IPS-18a (cell line): ENCODE data around the gene GHRL.

Source experiments
- H3K27ac ChIP-seq: one replicate; pipeline ENCODE4 v1.5.1; 2013; ENCODE audit warnings: low read length
- H3K27me3 ChIP-seq: one replicate; pipeline ENCODE4 v1.6.1; 2013; ENCODE audit warnings: mild to moderate bottlenecking, low read length; ENCODE audit not compliant: control insufficient read depth, insufficient read depth
- H3K36me3 ChIP-seq: one replicate; pipeline ENCODE4 v1.6.1; 2013; ENCODE audit warnings: low read depth, low read length; ENCODE audit not compliant: control insufficient read depth
- H3K4me1 ChIP-seq: one replicate; pipeline ENCODE4 v1.6.1; 2013; ENCODE audit warnings: low read depth, low read length; ENCODE audit not compliant: control insufficient read depth
- H3K4me3 ChIP-seq: one replicate; pipeline ENCODE4 v1.5.1; 2013; ENCODE audit warnings: low read length
- H3K9ac ChIP-seq: one replicate; pipeline ENCODE4 v1.6.1; 2013; ENCODE audit warnings: mild to moderate bottlenecking, low read length, moderate library complexity
- H3K9me3 ChIP-seq: one replicate; pipeline ENCODE4 v1.6.1; 2013; ENCODE audit warnings: low read depth, low read length; ENCODE audit not compliant: control insufficient read depth

Gene GHRL

GRCh38 chr3:10321630-10322351, 29.0 kb upstream of the GHRL start:
- Histone ChIP-seq H3K4me1 (no peaks in the 10 kb centered on the region), H3K4me3 (no peak overlapping the region), H3K27me3 (peaks cover under 1% of the 10 kb centered on the region), H3K9me3 (no peaks in the 10 kb centered on the region), H3K9ac (no peak overlapping the region), H3K27ac (no peak overlapping the region), H3K36me3 (peaks cover 13% of the 10 kb centered on the region)

- peak overlapping the region; percentile 52 for H3K27ac ChIP-seq
- H3K27me3 ChIP-seq, result no peaks in the 10 kb centered on the region
- H3K4me3 ChIP-seq, result peak overlapping the region; percentile 99
- no peaks in the 10 kb centered on the region for H3K4me1 ChIP-seq
- peaks cover 23% of the 10 kb centered on the region for H3K36me3 ChIP-seq
- peak overlapping the region; percentile 92 for H3K9ac ChIP-seq
- H3K9me3 ChIP-seq, result no peaks in the 10 kb centered on the region
Measured at GRCh38 chr3:10320320-10320677, 27.6 kb upstream of the GHRL start.

GRCh38 chr3:10319804-10320203, 27.1 kb upstream of the GHRL start:
- no peak overlapping the region for H3K27ac ChIP-seq
- peaks cover 27% of the 10 kb centered on the region for H3K36me3 ChIP-seq
- H3K4me3 ChIP-seq, result peak overlapping the region; percentile 99
- no peaks in the 10 kb centered on the region for H3K27me3 ChIP-seq
- peak overlapping the region; percentile 92 for H3K9ac ChIP-seq
- no peaks in the 10 kb centered on the region for H3K4me1 ChIP-seq
- no peaks in the 10 kb centered on the region for H3K9me3 ChIP-seq

GRCh38 chr3:10319251-10319650, 26.5 kb upstream of the GHRL start:
- no peaks in the 10 kb centered on the region for H3K27me3 ChIP-seq
- no peaks in the 10 kb centered on the region for H3K9me3 ChIP-seq
- no peak overlapping the region for H3K9ac ChIP-seq
- H3K4me3 ChIP-seq, result no peak overlapping the region
- no peaks in the 10 kb centered on the region for H3K4me1 ChIP-seq
- H3K36me3 ChIP-seq, result peaks cover 32% of the 10 kb centered on the region
- H3K27ac ChIP-seq, result no peak overlapping the region

GRCh38 chr3:10317961-10318350, 25.2 kb upstream of the GHRL start:
- no peak overlapping the region for H3K27ac ChIP-seq
- H3K36me3 ChIP-seq, result peaks cover 43% of the 10 kb centered on the region
- H3K9ac ChIP-seq, result no peak overlapping the region
- no peaks in the 10 kb centered on the region for H3K9me3 ChIP-seq
- H3K27me3 ChIP-seq, result no peaks in the 10 kb centered on the region
- H3K4me3 ChIP-seq, result no peak overlapping the region
- no peaks in the 10 kb centered on the region for H3K4me1 ChIP-seq

GRCh38 chr3:10317311-10317960, 24.7 kb upstream of the GHRL start:
- H3K27me3 ChIP-seq, result no peaks in the 10 kb centered on the region
- H3K4me1 ChIP-seq, result no peaks in the 10 kb centered on the region
- no peak overlapping the region for H3K27ac ChIP-seq
- peaks cover 48% of the 10 kb centered on the region for H3K36me3 ChIP-seq
- H3K4me3 ChIP-seq, result no peak overlapping the region
- H3K9me3 ChIP-seq, result no peaks in the 10 kb centered on the region
- no peak overlapping the region for H3K9ac ChIP-seq

- no peaks in the 10 kb centered on the region for H3K4me1 ChIP-seq
- H3K27ac ChIP-seq, result no peak overlapping the region
- H3K9ac ChIP-seq, result no peak overlapping the region
- H3K36me3 ChIP-seq, result peaks cover 61% of the 10 kb centered on the region
- no peaks in the 10 kb centered on the region for H3K9me3 ChIP-seq
- no peak overlapping the region for H3K4me3 ChIP-seq
- no peaks in the 10 kb centered on the region for H3K27me3 ChIP-seq
Measured at GRCh38 chr3:10315771-10316344, 23.1 kb upstream of the GHRL start.

GRCh38 chr3:10315101-10315500, 22.4 kb upstream of the GHRL start:
- H3K36me3 ChIP-seq, result peaks cover 61% of the 10 kb centered on the region

GRCh38 chr3:10312861-10313260, 20.1 kb upstream of the GHRL start:
- H3K27ac ChIP-seq, result no peak overlapping the region
- H3K36me3 ChIP-seq, result peaks cover 55% of the 10 kb centered on the region
- H3K9me3 ChIP-seq, result no peaks in the 10 kb centered on the region
- H3K9ac ChIP-seq, result no peak overlapping the region
- no peaks in the 10 kb centered on the region for H3K4me1 ChIP-seq
- H3K4me3 ChIP-seq, result no peak overlapping the region
- H3K27me3 ChIP-seq, result no peaks in the 10 kb centered on the region

More at GRCh38 chr3:10315101-10315500, 22.4 kb upstream of the GHRL start:
- Histone ChIP-seq H3K4me3 (no peak overlapping the region), H3K9me3 (no peaks in the 10 kb centered on the region), H3K4me1 (no peaks in the 10 kb centered on the region), H3K9ac (no peak overlapping the region), H3K27me3 (no peaks in the 10 kb centered on the region), H3K27ac (no peak overlapping the region)

- Histone ChIP-seq H3K27ac (no peak overlapping the region), H3K4me3 (no peak overlapping the region), H3K9ac (no peak overlapping the region), H3K36me3 (peaks cover 53% of the 10 kb centered on the region), H3K27me3 (no peaks in the 10 kb centered on the region), H3K4me1 (no peaks in the 10 kb centered on the region), H3K9me3 (no peaks in the 10 kb centered on the region)
Measured at GRCh38 chr3:10312391-10312790, 19.6 kb upstream of the GHRL start.

- Histone ChIP-seq H3K9ac (no peak overlapping the region), H3K36me3 (peaks cover 53% of the 10 kb centered on the region), H3K4me3 (no peak overlapping the region), H3K9me3 (no peaks in the 10 kb centered on the region), H3K27me3 (no peaks in the 10 kb centered on the region), H3K4me1 (no peaks in the 10 kb centered on the region), H3K27ac (no peak overlapping the region)
Measured at GRCh38 chr3:10311710-10312109, 19.0 kb upstream of the GHRL start.

GRCh38 chr3:10310578-10310977, 17.8 kb upstream of the GHRL start:
- H3K4me3 ChIP-seq, result no peak overlapping the region
- no peak overlapping the region for H3K27ac ChIP-seq
- no peak overlapping the region for H3K9ac ChIP-seq
- H3K9me3 ChIP-seq, result no peaks in the 10 kb centered on the region
- H3K4me1 ChIP-seq, result no peaks in the 10 kb centered on the region
- no peaks in the 10 kb centered on the region for H3K27me3 ChIP-seq
- H3K36me3 ChIP-seq, result peaks cover 45% of the 10 kb centered on the region
